ENCODE results near the gene TSC22D1.

DNA sequence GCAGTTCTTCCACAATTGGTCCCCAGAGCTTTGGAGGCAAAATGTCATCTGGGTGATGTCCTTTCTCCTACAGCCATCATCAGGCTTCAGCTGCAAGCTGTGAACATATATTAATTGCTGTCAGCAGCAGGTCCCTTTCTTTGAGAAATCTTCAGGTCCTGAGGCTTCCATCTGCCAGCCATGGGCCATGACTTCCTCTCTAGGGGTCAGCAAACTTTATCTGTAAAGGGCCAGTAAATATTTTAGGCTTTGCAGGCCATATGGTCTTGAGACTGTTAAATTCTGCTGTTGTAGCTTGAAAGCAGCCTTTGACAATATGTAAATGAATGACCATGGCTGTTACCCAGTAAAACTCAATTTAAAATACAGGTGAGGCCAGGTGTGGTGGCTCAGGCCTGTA is 175.4 kb downstream of the TSC22D1 start:
- TF ChIP-seq, protein P1, sequence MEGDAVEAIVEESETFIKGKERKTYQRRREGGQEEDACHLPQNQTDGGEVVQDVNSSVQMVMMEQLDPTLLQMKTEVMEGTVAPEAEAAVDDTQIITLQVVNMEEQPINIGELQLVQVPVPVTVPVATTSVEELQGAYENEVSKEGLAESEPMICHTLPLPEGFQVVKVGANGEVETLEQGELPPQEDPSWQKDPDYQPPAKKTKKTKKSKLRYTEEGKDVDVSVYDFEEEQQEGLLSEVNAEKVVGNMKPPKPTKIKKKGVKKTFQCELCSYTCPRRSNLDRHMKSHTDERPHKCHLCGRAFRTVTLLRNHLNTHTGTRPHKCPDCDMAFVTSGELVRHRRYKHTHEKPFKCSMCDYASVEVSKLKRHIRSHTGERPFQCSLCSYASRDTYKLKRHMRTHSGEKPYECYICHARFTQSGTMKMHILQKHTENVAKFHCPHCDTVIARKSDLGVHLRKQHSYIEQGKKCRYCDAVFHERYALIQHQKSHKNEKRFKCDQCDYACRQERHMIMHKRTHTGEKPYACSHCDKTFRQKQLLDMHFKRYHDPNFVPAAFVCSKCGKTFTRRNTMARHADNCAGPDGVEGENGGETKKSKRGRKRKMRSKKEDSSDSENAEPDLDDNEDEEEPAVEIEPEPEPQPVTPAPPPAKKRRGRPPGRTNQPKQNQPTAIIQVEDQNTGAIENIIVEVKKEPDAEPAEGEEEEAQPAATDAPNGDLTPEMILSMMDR (optimal IDR thresholded peaks at IDR 0.05 in 1 of 3, IDR thresholded peaks at IDR 0.05 in 1 of 3, conservative IDR thresholded peaks at IDR 0.05 in 1 of 3; ENCODE audit: extremely low read depth in 1 of 3, insufficient read depth in 2 of 3, low read length in 3 of 3) = no peak
- TF ChIP-seq EZH2 (IDR thresholded peaks at IDR 0.05; ENCODE audit: low read length) = no peak

All from keratinocyte (primary cell).